Cardiac septum (tissue), 1 donor: ENCODE results near the gene PSIP1. TPM values are rescaled to one million over a fixed set of nuclear protein-coding genes. Genes with fewer than 3 reads are reported as not detected.
"Not testable (repeated sequence)": the region's sequence is repeated elsewhere in the genome, so short reads cannot be mapped to it uniquely, and the experiment has no call there.

ENCODE experiments used
- DNase-seq: peaks from one replicate; pipeline ENCODE4 v3.0.0-alpha.2; 2020; ENCODE audit warnings: low spot score
- intact Hi-C: fragments of 100-400 bp; cut with DNase I; formaldehyde crosslinking; loops from one replicate; pipeline ENCODE4 v1.14.0; 2022
- total RNA-seq: library from RNA; stranded (reverse); fragmentation: NEBNext Ultra II Directional; extraction: Animal tissue kit (Norgen Biotek cat#: 25700); gene quantifications from one replicate; pipeline ENCODE4 v1.2.1, GENCODE V29; 2021
- donor health status: DM: no; HTN: no; CAD: no.

Gene PSIP1
- total RNA-seq, 1 donor from 2014 or later: 21.2 TPM

DNA sequence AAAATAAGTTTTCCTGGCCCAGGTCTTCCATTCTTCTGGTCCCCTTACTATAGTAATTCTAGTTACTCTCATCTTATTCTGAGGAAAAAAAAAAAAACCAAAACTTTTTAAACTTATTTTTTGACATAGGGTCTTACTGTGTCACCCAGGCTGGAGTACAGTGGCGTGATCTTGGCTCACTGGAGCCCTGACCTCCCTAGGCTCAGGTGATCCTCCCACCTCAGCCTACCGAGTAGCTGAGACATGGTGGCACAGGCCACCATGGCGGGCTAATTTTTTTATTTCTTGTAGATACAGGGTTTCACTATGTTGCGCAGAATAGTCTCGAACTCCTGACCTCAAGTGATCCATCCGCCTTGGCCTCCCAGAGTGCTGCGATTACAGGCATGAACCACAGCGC, 49.7 kb downstream of the PSIP1 start:
- DNase-seq: no peak
- intact Hi-C loops: no loop called here

DNA sequence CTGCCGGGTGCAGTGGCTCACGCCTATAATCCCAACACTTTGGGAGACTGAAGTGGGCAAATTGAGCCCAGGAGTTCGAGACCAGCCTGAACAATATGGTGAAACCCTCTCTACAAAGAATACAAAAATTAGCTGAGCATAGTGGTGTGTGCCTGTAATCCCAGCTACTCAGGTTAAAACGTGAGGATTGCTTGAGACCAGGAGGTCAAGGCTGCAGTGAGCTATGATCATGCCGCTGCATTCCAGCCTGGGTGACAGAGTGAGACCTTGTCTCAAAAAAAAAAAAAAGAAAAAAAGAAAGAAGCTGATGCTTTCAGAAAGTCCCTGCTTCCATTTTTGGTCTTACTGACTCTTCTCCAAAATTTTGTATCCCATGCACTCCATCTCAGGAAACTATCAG, 56.8 kb downstream of the PSIP1 start:
- no peak for DNase-seq
- intact Hi-C loops: no loop called here

DNA sequence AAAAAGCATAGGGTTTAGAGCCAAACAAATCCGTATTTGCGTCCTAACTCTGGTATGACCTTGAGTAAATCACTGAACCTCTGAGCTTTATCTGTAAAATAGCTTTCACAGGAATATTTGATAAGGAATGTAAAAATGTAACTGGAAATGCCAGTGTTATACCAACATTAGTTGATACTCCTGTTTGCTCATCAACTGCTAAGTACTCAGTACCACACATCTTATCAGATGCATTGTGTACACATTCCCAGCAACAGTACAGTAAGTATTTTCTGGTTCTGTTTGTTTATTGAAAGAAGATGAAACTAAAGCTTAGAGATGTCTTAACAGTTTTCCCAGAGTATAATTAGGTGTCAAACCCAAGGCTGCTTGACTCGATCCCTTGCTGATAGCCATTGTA, 66.6 kb downstream of the PSIP1 start:
- no peak for DNase-seq
- intact Hi-C loops: no loop called here

DNA sequence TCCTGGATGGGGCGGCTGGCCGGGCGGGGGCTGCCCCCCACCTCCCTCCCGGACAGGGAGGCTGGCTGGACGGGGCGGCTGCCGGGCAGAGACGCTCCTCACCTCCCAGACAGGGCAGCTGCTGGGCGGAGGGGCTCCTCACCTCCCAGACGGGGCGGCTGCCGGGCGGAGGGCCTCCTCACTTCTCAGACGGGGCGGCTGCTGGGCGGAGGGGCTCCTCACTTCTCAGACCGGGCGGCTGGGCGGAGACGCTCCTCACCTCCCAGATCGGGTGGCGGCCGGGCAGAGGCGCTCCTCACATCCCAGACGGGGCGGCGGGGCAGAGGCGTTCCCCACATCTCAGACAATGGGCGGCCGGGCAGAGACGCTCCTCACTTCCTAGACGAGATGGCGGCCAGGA, 68.5 kb downstream of the PSIP1 start:
- intact Hi-C loops, DNase-seq: not testable (repeated sequence)

DNA sequence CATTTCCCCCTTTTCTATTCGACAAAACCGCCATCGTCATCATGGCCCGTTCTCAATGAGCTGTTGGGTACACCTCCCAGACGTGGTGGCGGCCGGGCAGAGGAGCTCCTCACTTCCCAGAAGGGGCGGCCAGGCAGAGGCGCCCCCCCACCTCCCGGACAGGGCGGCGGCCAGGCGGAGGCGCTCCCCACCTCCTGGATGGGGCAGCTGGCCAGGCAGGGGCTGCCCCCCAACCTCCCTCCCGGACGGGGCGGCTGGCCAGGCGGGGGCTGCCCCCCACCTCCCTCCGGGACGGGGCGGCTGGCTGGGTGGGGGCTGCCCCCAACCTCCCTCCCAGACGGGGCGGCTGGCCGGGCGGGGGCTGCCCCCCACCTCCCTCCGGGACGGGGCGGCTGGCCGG, 68.9 kb downstream of the PSIP1 start:
- DNase-seq, intact Hi-C loops: not testable (repeated sequence)

DNA sequence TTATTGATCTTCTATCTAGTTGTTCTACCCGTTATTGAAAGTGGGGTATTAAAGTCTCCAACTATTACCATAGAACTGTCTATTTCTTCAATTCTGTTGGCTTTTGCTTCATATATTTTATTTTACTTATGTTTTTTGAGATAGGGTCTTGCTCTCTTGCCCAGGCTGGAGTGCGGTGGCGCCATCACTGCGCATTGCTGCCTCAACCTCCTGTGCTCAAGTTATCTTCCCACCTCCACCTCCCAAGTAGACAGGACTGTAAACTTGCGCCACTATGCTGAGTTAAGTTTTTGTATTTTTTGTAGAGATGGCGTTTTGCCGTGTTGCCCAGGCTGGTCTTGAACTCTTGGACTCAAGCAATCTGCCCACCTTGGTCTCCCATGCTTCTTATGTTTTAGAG, 71.9 kb downstream of the PSIP1 start:
- no peak for DNase-seq
- intact Hi-C loops: no loop called here

DNA sequence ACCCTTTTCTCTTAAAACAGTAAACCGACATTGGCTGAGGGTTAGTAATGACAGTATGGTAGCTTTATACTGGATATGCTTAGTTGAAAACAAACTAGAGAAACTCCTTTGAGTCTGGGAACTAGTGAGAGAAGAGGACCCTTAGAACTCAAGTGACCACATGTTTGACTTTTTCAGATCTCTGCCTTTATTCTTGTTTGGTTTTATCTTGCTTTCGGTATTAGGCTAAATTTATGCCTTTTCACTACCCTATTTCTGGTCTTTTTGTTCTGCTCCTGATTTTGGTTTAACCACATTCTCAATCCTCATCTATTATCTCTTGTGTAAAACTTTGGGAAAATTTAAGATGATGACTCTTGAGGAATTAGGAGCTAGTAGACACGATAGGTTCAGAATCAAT, 77.1 kb downstream of the PSIP1 start:
- intact Hi-C loops: no loop called here
- no peak for DNase-seq

DNA sequence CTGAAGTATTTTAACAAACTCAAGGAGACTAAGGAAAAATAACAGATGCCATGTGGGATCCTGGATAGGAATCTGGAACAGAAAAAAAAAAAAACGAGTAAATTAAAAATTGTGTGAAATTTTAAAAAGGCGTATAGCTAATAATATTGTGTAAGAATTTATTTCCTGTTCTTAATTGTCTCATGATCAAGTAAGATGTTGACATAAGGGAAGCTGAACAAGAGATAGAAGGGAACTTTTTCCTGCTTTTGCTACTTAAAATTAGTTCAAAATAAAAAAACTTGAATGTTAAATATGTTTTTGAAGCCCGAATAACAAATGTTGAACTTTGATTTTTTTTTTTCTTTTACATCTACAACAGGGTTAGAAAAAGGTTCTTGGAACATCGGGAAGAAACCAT, 77.6 kb downstream of the PSIP1 start:
- intact Hi-C loops: no loop called here
- DNase-seq: no peak

DNA sequence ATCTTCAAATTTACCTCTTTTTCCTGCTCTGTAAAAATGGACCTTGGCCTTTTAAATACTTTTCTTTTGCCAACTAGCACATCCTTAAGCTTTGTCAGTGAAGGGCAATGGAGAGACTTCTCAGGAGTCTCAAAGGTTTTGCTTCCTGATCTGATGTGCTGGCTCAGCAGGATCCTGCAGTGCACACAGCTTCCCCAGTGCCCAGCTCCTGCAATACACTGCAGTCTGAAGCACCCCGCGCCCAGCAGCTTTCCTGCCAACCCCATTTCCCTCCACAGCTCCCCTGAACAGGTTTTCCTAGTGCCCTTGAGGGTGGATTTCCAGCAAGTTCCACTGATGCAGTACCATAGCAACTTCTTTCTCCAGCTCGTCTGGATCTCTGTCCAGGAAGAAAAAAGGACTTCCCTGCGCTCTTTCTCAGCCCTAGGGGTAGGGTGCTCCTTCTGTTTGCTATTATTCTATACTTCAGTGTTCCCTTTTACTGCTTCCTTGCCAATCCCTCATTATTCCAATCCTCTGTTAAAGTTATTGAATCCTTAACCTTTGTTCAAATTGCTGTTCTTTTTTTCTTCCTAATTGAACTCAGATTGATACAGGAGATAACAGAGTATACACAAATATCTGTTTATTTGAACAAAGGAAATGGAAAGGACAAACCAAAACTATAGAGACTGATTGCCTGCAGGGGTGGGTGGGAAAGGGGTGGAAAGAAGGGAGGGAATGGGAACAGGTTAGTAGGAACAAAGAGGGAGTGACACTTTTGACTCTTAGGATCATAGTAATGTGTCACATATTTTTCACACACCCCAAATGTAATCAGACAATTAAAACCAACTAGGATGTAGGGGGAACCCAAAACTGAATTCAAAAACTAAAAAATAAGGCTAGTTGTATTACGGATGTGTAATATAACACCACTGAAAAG, 79.6 kb downstream of the PSIP1 start:
- no peak for DNase-seq
- intact Hi-C loops: no loop called here

DNA sequence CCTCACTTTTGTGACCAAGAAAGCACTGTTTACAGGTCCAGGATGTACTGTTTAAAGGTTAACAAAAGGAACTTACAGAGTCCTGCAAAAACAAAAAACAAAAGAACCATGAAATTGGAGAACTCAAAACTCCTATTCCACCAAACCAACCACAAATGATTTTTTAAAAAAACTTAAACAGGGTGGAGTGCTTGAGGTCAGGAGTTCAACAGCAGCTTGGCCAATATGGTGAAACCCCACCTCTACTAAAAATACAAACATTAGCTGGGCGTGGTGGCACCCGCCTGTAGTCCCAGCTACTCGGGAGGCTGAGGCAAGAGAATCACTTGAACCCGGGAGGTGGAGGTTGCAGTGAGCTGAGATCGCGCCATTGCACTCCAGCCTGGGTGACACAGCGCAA, 83.1 kb downstream of the PSIP1 start:
- intact Hi-C loops: loop anchor here (10.0 kb wide), 1 partner anchor 213 kb away; no protein-coding TSS in a partner anchor

DNA sequence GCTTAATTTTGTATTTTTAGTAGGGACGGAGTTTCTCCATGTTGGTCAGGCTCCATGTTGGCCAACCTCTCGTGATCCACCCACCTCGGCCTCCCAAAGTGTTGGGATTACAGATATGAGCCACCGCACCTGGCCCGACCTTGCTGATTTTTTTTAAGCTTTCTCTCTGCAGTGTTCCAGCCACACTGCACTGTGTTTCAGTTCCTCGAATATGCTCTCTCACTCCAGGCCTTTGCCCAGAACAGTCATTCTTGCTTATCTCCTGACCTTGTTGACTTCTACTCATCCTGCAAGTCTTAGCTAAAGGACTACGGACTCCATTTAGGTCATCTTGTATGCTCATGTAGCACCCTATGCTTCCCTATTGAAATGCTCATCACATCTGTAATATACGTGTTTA, 84.8 kb downstream of the PSIP1 start:
- intact Hi-C loops: loop anchor here (10.0 kb wide), 1 partner anchor 211 kb away; no protein-coding TSS in a partner anchor
- no peak for DNase-seq

More for the DNA sequence above, 83.1 kb downstream of the PSIP1 start:
- DNase-seq: not testable (repeated sequence)

DNA sequence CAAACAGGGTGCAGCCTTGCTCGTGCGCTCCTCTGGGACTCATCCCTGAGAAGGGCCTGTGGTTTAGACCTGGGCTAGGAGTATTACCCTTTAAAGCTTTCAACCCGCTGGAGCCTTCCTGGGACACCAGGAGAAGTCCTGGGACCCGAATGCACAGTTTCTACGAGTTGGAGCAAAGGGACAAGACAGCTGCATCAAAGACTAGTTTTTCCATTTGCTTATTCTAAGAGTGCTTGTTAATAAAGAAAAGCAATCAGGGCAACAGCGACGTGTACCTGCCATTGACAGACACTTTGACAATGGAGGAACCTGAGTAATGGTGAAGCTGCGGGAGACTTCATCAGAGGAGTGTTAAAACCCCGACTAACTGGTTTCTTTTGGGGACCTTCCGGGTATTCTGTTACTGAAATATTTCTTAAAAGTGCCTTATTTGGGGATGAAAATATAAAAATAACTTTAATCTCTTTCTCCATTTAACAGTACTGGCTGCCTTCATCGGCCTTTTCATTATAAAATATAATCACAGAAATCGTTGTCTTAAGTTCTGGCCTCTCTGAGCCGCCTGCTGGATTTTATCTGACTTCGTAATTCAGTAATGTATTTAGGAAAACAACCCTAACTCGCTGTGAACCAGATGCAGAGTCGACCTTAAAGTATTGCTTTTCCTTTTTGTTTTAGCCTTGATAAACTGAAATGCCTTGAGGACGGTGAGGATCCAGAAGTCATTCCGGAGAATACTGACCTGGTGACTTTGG, 87.4 kb downstream of the PSIP1 start:
- DNase-seq: no peak
- intact Hi-C loops: loop anchor here (5.0 to 10.0 kb wide), 3 partner anchors 89 to 209 kb away; partner anchors contain the start of genes PSIP1 and TTC39B

DNA sequence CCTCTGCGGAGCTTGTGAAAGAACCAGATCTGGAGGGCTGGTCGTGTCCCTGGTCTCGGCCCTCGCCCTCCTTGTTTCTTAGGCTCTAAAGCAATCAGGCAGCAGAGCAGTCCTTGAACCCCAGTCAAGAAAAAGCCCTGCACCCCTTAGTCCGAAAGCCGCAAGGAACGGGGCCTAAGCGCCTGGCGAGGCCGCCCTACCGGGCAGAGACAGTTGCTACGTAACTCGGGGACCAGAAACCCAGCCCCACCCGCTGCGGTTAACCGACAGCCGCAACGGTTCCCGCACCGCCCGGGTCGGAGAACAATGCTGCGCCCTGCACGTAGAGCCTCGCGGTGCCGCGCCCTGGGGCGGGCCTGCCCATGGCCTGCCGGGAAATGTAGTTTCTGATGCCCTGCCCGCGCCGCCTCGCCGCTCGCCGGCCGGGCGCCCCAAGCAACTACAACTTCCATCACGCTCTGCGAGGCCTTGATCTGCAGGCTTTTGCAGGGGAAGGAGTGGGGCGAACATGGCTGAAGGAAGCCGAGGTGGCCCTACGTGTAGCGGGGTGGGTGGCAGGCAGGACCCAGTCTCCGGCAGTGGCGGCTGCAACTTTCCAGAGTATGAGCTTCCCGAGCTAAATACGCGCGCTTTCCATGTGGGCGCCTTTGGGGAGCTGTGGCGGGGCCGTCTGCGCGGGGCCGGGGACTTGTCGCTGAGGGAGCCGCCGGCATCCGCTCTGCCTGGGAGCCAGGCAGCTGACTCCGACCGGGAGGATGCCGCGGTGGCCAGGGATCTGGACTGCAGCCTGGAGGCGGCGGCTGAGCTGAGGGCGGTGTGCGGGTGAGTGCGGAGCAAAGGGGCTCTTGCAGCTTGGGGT, 88.2 kb downstream of the PSIP1 start, which contains the start of gene SNAPC3:
SNAPC3 (plus strand) TSS at position 505 of the 859 bp plus-strand sequence; CDS start at position 509, 4 bp downstream.
- peak; percentile 98 for DNase-seq
- intact Hi-C loops: loop anchor here (5.0 to 10.0 kb wide), 3 partner anchors 90 to 208 kb away; partner anchors contain the start of genes PSIP1 and TTC39B

DNA sequence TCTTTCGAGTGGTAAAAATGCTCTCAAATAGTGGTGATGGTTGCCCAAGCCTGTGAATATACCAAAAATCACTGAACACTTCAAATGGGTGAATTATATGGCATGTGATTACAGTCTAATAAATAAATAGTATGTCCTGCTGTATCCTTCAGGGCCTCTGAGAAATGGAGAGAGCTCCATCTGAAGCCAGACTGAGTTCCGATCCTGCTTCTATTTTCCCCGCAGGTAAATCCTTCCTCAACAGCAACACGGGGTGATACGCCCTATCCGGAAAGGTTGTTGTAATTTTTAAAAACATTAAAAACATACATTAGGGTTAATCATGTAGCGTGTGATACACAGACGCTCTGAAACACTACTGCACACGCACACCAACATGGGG, 88.8 kb downstream of the PSIP1 start:
- intact Hi-C loops: loop anchor here (5.0 to 10.0 kb wide), 3 partner anchors 90 to 207 kb away; partner anchors contain the start of genes PSIP1 and TTC39B
- DNase-seq: no peak

DNA sequence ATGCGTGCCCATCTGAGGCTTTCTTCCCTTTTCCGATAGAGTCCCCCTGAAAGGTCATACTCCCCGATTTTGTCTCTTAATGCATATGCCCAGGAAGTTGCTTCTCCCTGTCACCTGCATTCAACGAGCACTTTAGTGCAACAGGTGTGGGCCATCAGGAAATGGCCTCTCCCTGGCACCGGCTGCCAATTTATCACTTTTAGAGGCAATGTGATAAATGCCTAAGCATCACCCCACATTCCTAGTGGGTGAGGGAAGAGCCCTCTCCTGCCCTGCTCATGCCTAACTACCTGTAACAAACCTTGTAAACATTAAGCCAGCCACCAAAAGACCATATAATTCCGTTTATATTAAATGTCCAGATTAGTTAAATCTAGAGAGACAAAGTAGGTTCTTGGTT, 89.2 kb downstream of the PSIP1 start:
- intact Hi-C loops: loop anchor here (5.0 to 10.0 kb wide), 3 partner anchors 91 to 207 kb away; partner anchors contain the start of genes PSIP1 and TTC39B
- no peak for DNase-seq

DNA sequence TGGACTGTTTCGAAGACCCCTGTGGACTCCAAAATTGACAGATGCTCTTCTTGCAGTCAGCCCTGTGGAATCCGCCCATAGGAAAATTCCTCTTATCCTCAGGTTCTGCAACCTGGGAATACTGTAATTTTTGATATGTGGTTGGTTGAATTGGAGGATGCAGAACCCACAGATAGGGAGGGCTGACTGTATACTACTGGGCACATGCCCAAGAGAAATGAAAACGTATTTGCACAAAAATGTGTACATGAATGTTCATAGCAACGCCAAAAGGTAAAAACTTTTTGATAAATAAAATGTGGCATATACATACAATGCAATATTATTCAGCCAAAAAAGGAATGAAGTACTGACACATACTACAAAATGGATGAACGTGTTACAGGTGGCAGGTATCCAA, 90.0 kb downstream of the PSIP1 start:
- no peak for DNase-seq
- intact Hi-C loops: loop anchor here (5.0 to 10.0 kb wide), 3 partner anchors 92 to 206 kb away; partner anchors contain the start of genes PSIP1 and TTC39B

DNA sequence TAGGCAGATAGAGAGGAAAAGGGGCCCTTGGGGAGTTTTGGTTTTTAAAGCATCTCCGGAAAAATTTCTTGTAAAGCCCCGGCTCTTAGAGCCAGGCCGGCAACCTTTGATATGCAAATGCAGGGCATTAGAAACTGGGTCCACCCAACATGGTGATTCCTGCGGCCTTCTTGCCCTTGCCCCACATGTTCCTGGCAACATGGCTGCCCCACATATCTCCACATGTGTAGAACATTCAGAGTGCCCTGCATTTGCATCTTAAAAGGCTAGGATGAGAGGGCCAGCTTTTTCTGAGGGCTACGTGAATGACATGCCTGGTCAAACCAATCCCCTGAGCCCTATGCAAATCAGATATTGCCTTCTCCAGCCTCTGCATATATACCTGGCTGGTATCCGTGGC, 93.1 kb downstream of the PSIP1 start:
- intact Hi-C loops: no loop called here
- no peak for DNase-seq

DNA sequence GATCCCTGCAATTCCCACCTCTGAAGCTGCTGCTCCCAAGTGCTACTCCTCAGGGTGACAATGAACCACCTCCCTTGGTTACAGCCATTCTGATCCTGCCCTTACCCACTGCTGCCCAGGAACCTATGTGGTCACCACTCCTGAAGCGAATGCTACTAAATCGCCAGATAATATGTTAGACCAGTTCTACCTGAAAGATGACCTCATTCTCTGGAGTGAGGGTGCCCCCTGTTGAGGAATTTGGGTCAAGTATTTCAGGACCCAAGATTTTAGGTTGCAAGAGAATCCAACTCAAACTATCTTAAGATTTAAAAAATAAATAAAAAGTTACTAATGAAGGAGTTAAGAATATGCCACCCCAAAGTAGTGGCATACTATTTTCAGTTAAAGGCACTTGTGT, 93.9 kb downstream of the PSIP1 start:
- intact Hi-C loops: no loop called here
- DNase-seq: no peak
